Measurements from ENCODE around the gene KRTAP12-4. TPM values are rescaled to one million over a fixed set of nuclear protein-coding genes. Genes with fewer than 3 reads are reported as not detected.
A peak's percentile ranks its signal among the peaks of the same experiment; 100 is the strongest.

KRTAP12-4 gene
- total RNA-seq, 1 donor from 2014 or later: not detected

GRCh38 chr21:44682580-44683151 lies 28.2 kb upstream of the KRTAP12-4 start:
- Mint-ChIP-seq H3K9me3 (ENCODE audit: unreplicated experiment) (no peaks in the 10 kb centered on the region), H3K36me3 (ENCODE audit: unreplicated experiment) (no peaks in the 10 kb centered on the region), H3K27me3 (ENCODE audit: unreplicated experiment) (peaks cover 72% of the 10 kb centered on the region), H3K27ac (ENCODE audit: unreplicated experiment) (no peak overlapping the region), H3K4me1 (ENCODE audit: unreplicated experiment) (peaks cover 11% of the 10 kb centered on the region), H3K4me3 (ENCODE audit: unreplicated experiment) (no peak overlapping the region)
- no peak for TF ChIP-seq CTCF (IDR thresholded peaks at IDR 0.05)
- DNase-seq (ENCODE audit: extremely low spot score, unreplicated experiment): peak; percentile 42

- Mint-ChIP-seq H3K4me3 (ENCODE audit: unreplicated experiment) (no peak within 1 kb of the TSS), H3K4me1 (ENCODE audit: unreplicated experiment) (peaks cover 6% of the 10 kb centered on the region), H3K27me3 (ENCODE audit: unreplicated experiment) (peaks cover 66% of the 10 kb centered on the region), H3K27ac (ENCODE audit: unreplicated experiment) (no peak within 1 kb of the TSS), H3K36me3 (ENCODE audit: unreplicated experiment) (no peaks in the 10 kb centered on the region), H3K9me3 (ENCODE audit: unreplicated experiment) (no peaks in the 10 kb centered on the region)
- peak; percentile 75 for DNase-seq (ENCODE audit: extremely low spot score, unreplicated experiment)
- TF ChIP-seq CTCF (IDR thresholded peaks at IDR 0.05): no peak
Observed at GRCh38 chr21:44681861-44682579, 27.6 kb upstream of the KRTAP12-4 start, which contains the start of gene KRTAP12-1. Gene KRTAP12-1 (minus strand): TSS chr21:44682163. CDS start chr21:44682123, 40 bp downstream.

DNA sequence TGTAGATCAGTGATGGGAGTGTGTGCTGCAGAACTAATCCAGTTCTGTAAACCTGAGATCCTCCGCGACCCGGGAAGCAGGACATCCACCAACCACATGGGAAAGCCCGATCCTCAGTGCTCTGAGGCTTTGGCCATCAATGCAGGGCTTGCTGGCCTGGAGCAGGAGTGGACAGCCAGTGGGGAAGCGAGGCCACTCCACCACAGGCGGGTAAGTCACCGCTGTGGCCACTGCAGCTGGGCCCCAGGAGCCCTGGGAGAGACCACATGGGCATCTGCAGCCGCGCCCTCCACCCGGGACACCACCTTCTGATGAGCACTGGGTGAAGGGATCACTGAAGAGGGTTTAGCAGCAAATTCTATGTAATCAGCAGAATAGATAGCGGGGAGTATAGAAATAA lies 26.7 kb upstream of the KRTAP12-4 start:
- Mint-ChIP-seq H3K36me3 (ENCODE audit: unreplicated experiment) (no peaks in the 10 kb centered on the region), H3K27ac (ENCODE audit: unreplicated experiment) (no peak overlapping the region), H3K27me3 (ENCODE audit: unreplicated experiment) (peaks cover 65% of the 10 kb centered on the region), H3K9me3 (ENCODE audit: unreplicated experiment) (no peaks in the 10 kb centered on the region), H3K4me1 (ENCODE audit: unreplicated experiment) (no peaks in the 10 kb centered on the region), H3K4me3 (ENCODE audit: unreplicated experiment) (no peak overlapping the region)
- no peak for TF ChIP-seq CTCF (IDR thresholded peaks at IDR 0.05)
- peak; percentile 69 for DNase-seq (ENCODE audit: extremely low spot score, unreplicated experiment)

DNA sequence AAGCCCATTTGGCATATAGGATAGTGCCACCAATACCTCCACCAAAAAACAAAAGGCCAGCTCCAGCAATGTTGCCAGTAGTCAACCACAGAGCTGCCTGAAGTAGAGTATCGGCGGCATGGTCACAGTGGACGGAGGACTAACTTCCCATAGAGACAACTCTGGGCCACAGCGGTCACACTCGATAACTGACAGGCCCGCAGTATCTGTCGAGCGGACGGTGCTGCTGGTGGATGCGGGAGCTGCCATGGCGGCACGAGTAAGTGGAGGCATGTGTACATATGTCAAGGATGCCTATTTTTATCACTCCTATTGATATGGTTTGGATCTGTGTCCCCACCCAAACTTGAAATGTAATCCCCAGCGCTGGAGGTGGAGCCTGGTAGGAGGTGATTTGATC lies 23.4 kb upstream of the KRTAP12-4 start:
- no peaks in the 10 kb centered on the region for H3K4me1 Mint-ChIP-seq (ENCODE audit: unreplicated experiment)
- no peak for TF ChIP-seq CTCF (IDR thresholded peaks at IDR 0.05)
- peaks cover 58% of the 10 kb centered on the region for H3K27me3 Mint-ChIP-seq (ENCODE audit: unreplicated experiment)
- H3K36me3 Mint-ChIP-seq (ENCODE audit: unreplicated experiment): no peaks in the 10 kb centered on the region
- DNase-seq (ENCODE audit: extremely low spot score, unreplicated experiment): peak; percentile 72
- no peak overlapping the region for H3K4me3 Mint-ChIP-seq (ENCODE audit: unreplicated experiment)
- H3K9me3 Mint-ChIP-seq (ENCODE audit: unreplicated experiment): peaks cover 13% of the 10 kb centered on the region
- no peak overlapping the region for H3K27ac Mint-ChIP-seq (ENCODE audit: unreplicated experiment)

GRCh38 chr21:44671911-44672310 lies 17.5 kb upstream of the KRTAP12-4 start:
- DNase-seq (ENCODE audit: extremely low spot score, unreplicated experiment): no peak
- Mint-ChIP-seq H3K36me3 (ENCODE audit: unreplicated experiment) (no peaks in the 10 kb centered on the region), H3K9me3 (ENCODE audit: unreplicated experiment) (peaks cover 31% of the 10 kb centered on the region), H3K4me1 (ENCODE audit: unreplicated experiment) (no peaks in the 10 kb centered on the region), H3K27ac (ENCODE audit: unreplicated experiment) (no peak overlapping the region), H3K27me3 (ENCODE audit: unreplicated experiment) (peaks cover 43% of the 10 kb centered on the region), H3K4me3 (ENCODE audit: unreplicated experiment) (no peak overlapping the region)
- no peak for TF ChIP-seq CTCF (IDR thresholded peaks at IDR 0.05)

All from osteocyte (in vitro differentiated cells).